PC-3 (cell line): ENCODE measurements around the gene TMEM131. TPM values are rescaled to one million over a fixed set of nuclear protein-coding genes. Genes with fewer than 3 reads are reported as not detected.
"Not testable (repeated sequence)": the region's sequence is repeated elsewhere in the genome, so short reads cannot be mapped to it uniquely, and the experiment has no call there.

Source experiments
- ATAC-seq: fragments of 200-7000 bp; cut with Tn5 transposase; 2 replicates; pipeline ENCODE4 v1.9.1; 2020; ENCODE audit warnings: mild to moderate bottlenecking, moderate library complexity
- BruUV-seq: library from RNA; stranded (reverse); fragments of 400-500 nt; replicated peaks from 2 replicates; lab custom pipeline; 2021; lab: Mats Ljungman, UMichigan
- CTCF ChIA-PET: fragments of 300-600 bp; sonication (Branson Sonifier 250); formaldehyde crosslinking; loops from one replicate; lab custom pipeline; 2022; ENCODE audit warnings: antibody characterized with exemption; lab: Charles Lee
- POLR2A ChIA-PET: fragments of 300-600 bp; sonication (Branson Sonifier 250); formaldehyde crosslinking; loops from one replicate; lab custom pipeline; 2022; ENCODE audit warnings: antibody characterized with exemption; ENCODE audit not compliant: unreplicated experiment; lab: Charles Lee
- DNase-seq: peaks from one replicate; pipeline ENCODE4 v3.0.0-alpha.2; 2015
- H2AFZ ChIP-seq: fragments of 300-600 bp; sonication (generic); 2 replicates; pipeline ENCODE4 v1.6.0; 2016; ENCODE audit warnings: antibody characterized with exemption, low read length
- H3F3A ChIP-seq: fragments of 300-600 bp; sonication (generic); one replicate; pipeline ENCODE4 v1.6.0; 2017; ENCODE audit warnings: antibody characterized with exemption, low read length, control low read depth, mild to moderate bottlenecking; ENCODE audit not compliant: unreplicated experiment
- H3K27ac ChIP-seq: fragments of 300-600 bp; sonication (generic); 2 replicates; pipeline ENCODE4 v1.5.1; 2016; ENCODE audit warnings: mild to moderate bottlenecking, low read length
- H3K27me3 ChIP-seq: fragments of 300-600 bp; sonication (generic); 2 replicates; pipeline ENCODE4 v1.6.1; 2016; ENCODE audit warnings: low read length, mixed read lengths
- H3K36me3 ChIP-seq: fragments of 300-600 bp; sonication (generic); 2 replicates; pipeline ENCODE4 v1.6.1; 2016; ENCODE audit warnings: low read depth, mixed run types, low read length, mixed read lengths
- H3K4me1 ChIP-seq: fragments of 300-600 bp; sonication (generic); 2 replicates; pipeline ENCODE4 v1.5.1; 2016; ENCODE audit warnings: low read length; ENCODE audit not compliant: insufficient read depth
- H3K4me2 ChIP-seq: fragments of 300-600 bp; sonication (generic); 2 replicates; pipeline ENCODE4 v1.6.0; 2016; ENCODE audit warnings: low read length
- H3K4me3 ChIP-seq: fragments of 300-600 bp; sonication (generic); 2 replicates; pipeline ENCODE4 v1.5.1; 2016; ENCODE audit warnings: mild to moderate bottlenecking, low read length, mixed read lengths
- H3K79me2 ChIP-seq: fragments of 300-600 bp; sonication (generic); 2 replicates; pipeline ENCODE4 v1.6.1; 2017; ENCODE audit warnings: low read length, mixed read lengths
- H3K9ac ChIP-seq: fragments of 300-600 bp; sonication (generic); 2 replicates; pipeline ENCODE4 v1.6.0; 2016; ENCODE audit warnings: mild to moderate bottlenecking, low read length
- H3K9me2 ChIP-seq: fragments of 300-600 bp; sonication (generic); replicated peaks from 2 replicates; pipeline ENCODE4 v1.6.1; 2016; ENCODE audit warnings: mixed run types, low read length, mixed read lengths
- H3K9me3 ChIP-seq: fragments of 300-600 bp; sonication (generic); 2 replicates; pipeline ENCODE4 v1.6.1; 2016; ENCODE audit warnings: low read length, mixed read lengths
- H4K20me1 ChIP-seq: fragments of 300-600 bp; sonication (generic); 2 replicates; pipeline ENCODE4 v1.6.1; 2016; ENCODE audit warnings: low read length, mixed read lengths
- CTCF ChIP-seq: fragments of 300-600 bp; sonication (generic); conservative IDR thresholded peaks from 2 replicates; pipeline ENCODE4 v1.5.1; 2017; ENCODE audit warnings: antibody characterized with exemption, low read depth, mild to moderate bottlenecking, low read length
- EZH2 ChIP-seq: fragments of 300-600 bp; sonication (generic); IDR thresholded peaks from one replicate; pipeline ENCODE4 v1.6.1; 2017; ENCODE audit warnings: antibody characterized with exemption, mild to moderate bottlenecking, low read length; ENCODE audit not compliant: unreplicated experiment
- EZH2phosphoT487 ChIP-seq: fragments of 300-600 bp; sonication (generic); IDR thresholded peaks from 2 replicates; pipeline ENCODE4 v1.6.1; 2018; ENCODE audit warnings: mild to moderate bottlenecking, antibody characterized with exemption, low read length, borderline replicate concordance
- intact Hi-C: fragments of 100-400 bp; cut with micrococcal nuclease; formaldehyde crosslinking; loops from 2 replicates; pipeline ENCODE4 v1.9.0; 2023
- total RNA-seq: library from RNA; depleted of rRNA; stranded (reverse); fragments of >200 nt; gene quantifications from 2 replicates; pipeline ENCODE4 v1.2.3, GENCODE V29; 2014

TMEM131 gene
- total RNA-seq, 1 experiment from 2014 or later, result 21.1 TPM

DNA sequence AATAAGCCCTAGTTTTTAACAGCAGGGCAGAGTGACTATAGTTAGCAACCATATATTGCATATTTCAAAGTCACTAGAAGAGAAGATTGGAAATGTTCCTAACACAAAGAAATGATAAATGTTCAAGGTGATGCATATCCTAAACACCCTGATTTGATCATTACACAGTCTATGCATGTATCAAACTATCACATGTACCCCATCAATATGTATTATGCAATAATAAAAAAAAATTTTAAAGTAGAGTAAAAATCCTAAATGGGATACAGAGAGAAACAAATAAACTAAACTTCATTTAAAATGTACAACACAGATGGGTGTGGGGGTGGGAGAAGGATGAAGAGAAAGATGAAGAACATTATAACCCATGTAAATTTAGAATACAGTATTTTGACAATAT lies 93.9 kb downstream of the TMEM131 start:
- Histone ChIP-seq H4K20me1 (no peaks in the 10 kb centered on the region), H3K9me3 (no peaks in the 10 kb centered on the region), H3K4me1 (no peaks in the 10 kb centered on the region), H3K4me2 (no peak overlapping the region), H3K27ac (no peak overlapping the region), H3F3A (no peaks in the 10 kb centered on the region), H3K9me2 (no peaks in the 10 kb centered on the region), H3K79me2 (no peaks in the 10 kb centered on the region), H3K27me3 (no peaks in the 10 kb centered on the region), H2AFZ (no peak overlapping the region), H3K36me3 (peaks cover 15% of the 10 kb centered on the region), H3K4me3 (no peak overlapping the region), H3K9ac (no peak overlapping the region)
- DNase-seq, result no peak
- BruUV-seq, result no TSS peak
- POLR2A ChIA-PET, result no interaction called here
- CTCF ChIA-PET, result no interaction called here
- ATAC-seq, result no peak
- intact Hi-C loops, result no loop called here
- TF ChIP-seq CTCF (no peak), EZH2phosphoT487 (no peak), EZH2 (no peak)

GRCh38 chr2:97900806-97901205 lies 94.9 kb downstream of the TMEM131 start:
- Histone ChIP-seq H3K9ac (no peak overlapping the region), H3K36me3 (peaks cover 8% of the 10 kb centered on the region; the same call in 1 of the 2 replicates), H4K20me1 (no peaks in the 10 kb centered on the region), H3K4me3 (no peak overlapping the region), H3K4me2 (no peak overlapping the region), H3K9me3 (no peaks in the 10 kb centered on the region), H3K79me2 (no peaks in the 10 kb centered on the region), H3K27me3 (no peaks in the 10 kb centered on the region), H3F3A (no peaks in the 10 kb centered on the region), H3K9me2 (no peaks in the 10 kb centered on the region), H2AFZ (no peak overlapping the region), H3K27ac (no peak overlapping the region), H3K4me1 (no peaks in the 10 kb centered on the region)
- CTCF ChIA-PET, result no interaction called here
- POLR2A ChIA-PET, result no interaction called here
- intact Hi-C loops, result no loop called here
- BruUV-seq, result no TSS peak
- TF ChIP-seq EZH2phosphoT487 (no peak), EZH2 (no peak), CTCF (no peak)
- ATAC-seq (no peak), DNase-seq (peak; percentile 13)

DNA sequence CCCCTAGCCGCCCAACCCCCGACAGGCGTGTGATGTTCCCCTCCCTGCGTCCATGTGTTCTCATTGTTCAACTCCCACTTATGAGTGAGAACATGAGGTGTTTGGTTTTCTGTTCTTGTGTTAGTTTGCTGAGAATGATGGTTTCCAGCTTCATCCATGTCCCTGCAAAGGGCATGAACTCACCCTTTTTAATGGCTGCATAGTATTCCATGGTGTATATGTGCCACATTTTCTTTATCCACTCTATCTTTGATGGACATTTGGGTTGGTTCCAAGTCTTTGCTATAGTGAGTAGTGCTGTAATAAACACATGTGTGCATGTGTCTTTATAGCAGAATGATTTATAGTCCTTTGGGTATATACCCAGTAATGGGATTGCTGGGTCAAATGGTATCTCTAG lies 102.7 kb downstream of the TMEM131 start:
- H3K36me3 ChIP-seq, H2AFZ ChIP-seq, H3K4me1 ChIP-seq, BruUV-seq, H3K9me2 ChIP-seq, DNase-seq, H4K20me1 ChIP-seq, H3K4me2 ChIP-seq, H3K4me3 ChIP-seq, H3K27me3 ChIP-seq, H3F3A ChIP-seq, intact Hi-C loops, POLR2A ChIA-PET, CTCF ChIA-PET, H3K27ac ChIP-seq, H3K9me3 ChIP-seq, ATAC-seq, H3K79me2 ChIP-seq, H3K9ac ChIP-seq: not testable (repeated sequence)
